Neural progenitor cell (in vitro differentiated cells): Measurements from ENCODE around the gene PRKD1. TPM values are rescaled to one million over a fixed set of nuclear protein-coding genes. Genes with fewer than 3 reads are reported as not detected.

ENCODE experiments used
- DNase-seq: peaks from one replicate; pipeline ENCODE4 v3.0.0-alpha.2; 2016; ENCODE audit warnings: low spot score
- H2AFZ ChIP-seq: fragments of 200-600 bp; sonication (generic); replicated peaks from 2 replicates; pipeline ENCODE4 v1.6.1; 2016; ENCODE audit warnings: antibody characterized with exemption
- H3F3A ChIP-seq: fragments of 200-600 bp; sonication (generic); 2 replicates; pipeline ENCODE4 v1.6.1; 2016; ENCODE audit warnings: antibody characterized with exemption, low read depth
- H3K27ac ChIP-seq: fragments of 200-600 bp; sonication (generic); 2 replicates; pipeline ENCODE4 v1.5.1; 2016; ENCODE audit warnings: mild to moderate bottlenecking
- H3K27me3 ChIP-seq: fragments of 200-600 bp; sonication (generic); 2 replicates; pipeline ENCODE4 v1.6.1; 2016; ENCODE audit warnings: mild to moderate bottlenecking, moderate library complexity
- H3K36me3 ChIP-seq: fragments of 200-600 bp; sonication (generic); 2 replicates; pipeline ENCODE4 v1.5.1; 2016
- H3K4me1 ChIP-seq: fragments of 200-600 bp; sonication (generic); 2 replicates; pipeline ENCODE4 v1.6.1; 2016; ENCODE audit warnings: mixed run types
- H3K4me2 ChIP-seq: fragments of 200-600 bp; sonication (generic); 2 replicates; pipeline ENCODE4 v1.6.1; 2016
- H3K4me3 ChIP-seq: fragments of 200-600 bp; sonication (generic); 2 replicates; pipeline ENCODE4 v1.5.1; 2016
- H3K79me2 ChIP-seq: fragments of 200-600 bp; sonication (generic); 2 replicates; pipeline ENCODE4 v1.6.1; 2016; ENCODE audit warnings: low read depth
- H3K9ac ChIP-seq: fragments of 200-600 bp; sonication (generic); 2 replicates; pipeline ENCODE4 v1.6.1; 2016
- H3K9me3 ChIP-seq: fragments of 200-600 bp; sonication (generic); 2 replicates; pipeline ENCODE4 v1.5.1; 2016; ENCODE audit warnings: low read depth
- H4K20me1 ChIP-seq: fragments of 200-600 bp; sonication (generic); 2 replicates; pipeline ENCODE4 v1.6.1; 2016; ENCODE audit warnings: low read depth
- H3K27ac Mint-ChIP-seq: 3 replicates; pipeline ENCODE4 v1.8.0; 2021; ENCODE audit warnings: mixed read lengths
- H3K27me3 Mint-ChIP-seq: 2 replicates; pipeline ENCODE4 v1.8.0; 2022; ENCODE audit warnings: low read depth, mild to moderate bottlenecking, inconsistent platforms, moderate library complexity, mixed read lengths; ENCODE audit not compliant: insufficient read depth
- H3K36me3 Mint-ChIP-seq: 3 replicates; pipeline ENCODE4 v1.8.0; 2021; ENCODE audit warnings: mixed read lengths
- H3K4me1 Mint-ChIP-seq: 3 replicates; pipeline ENCODE4 v1.8.0; 2021; ENCODE audit warnings: mixed read lengths
- H3K4me3 Mint-ChIP-seq: 3 replicates; pipeline ENCODE4 v1.8.0; 2021; ENCODE audit warnings: mild to moderate bottlenecking, moderate library complexity, mixed read lengths
- H3K9me3 Mint-ChIP-seq: 3 replicates; pipeline ENCODE4 v1.8.0; 2020; ENCODE audit warnings: mixed read lengths
- EZH2 ChIP-seq: fragments of 200-600 bp; sonication (generic); IDR thresholded peaks from 2 replicates; pipeline ENCODE4 v1.6.1; 2017; ENCODE audit warnings: antibody characterized with exemption, mild to moderate bottlenecking, moderate library complexity
- EZH2phosphoT487 ChIP-seq: fragments of 200-600 bp; sonication (generic); IDR thresholded peaks from 2 replicates; pipeline ENCODE4 v1.6.1; 2017; ENCODE audit warnings: antibody characterized with exemption
- total RNA-seq: library from RNA; depleted of rRNA; stranded (reverse); fragments of >200 nt; gene quantifications from 2 replicates; pipeline ENCODE4 v1.2.3, GENCODE V29; 2015; ENCODE audit warnings: low replicate concordance
- TF ChIP-seq, protein P1 (sequence below): fragments of 200-600 bp; sonication (generic); IDR thresholded peaks from 2 replicates; pipeline ENCODE4 v1.5.1; 2017; ENCODE audit warnings: antibody characterized with exemption, mild to moderate bottlenecking

Gene PRKD1
- total RNA-seq, 1 donor from 2014 or later: 8.7 TPM

DNA sequence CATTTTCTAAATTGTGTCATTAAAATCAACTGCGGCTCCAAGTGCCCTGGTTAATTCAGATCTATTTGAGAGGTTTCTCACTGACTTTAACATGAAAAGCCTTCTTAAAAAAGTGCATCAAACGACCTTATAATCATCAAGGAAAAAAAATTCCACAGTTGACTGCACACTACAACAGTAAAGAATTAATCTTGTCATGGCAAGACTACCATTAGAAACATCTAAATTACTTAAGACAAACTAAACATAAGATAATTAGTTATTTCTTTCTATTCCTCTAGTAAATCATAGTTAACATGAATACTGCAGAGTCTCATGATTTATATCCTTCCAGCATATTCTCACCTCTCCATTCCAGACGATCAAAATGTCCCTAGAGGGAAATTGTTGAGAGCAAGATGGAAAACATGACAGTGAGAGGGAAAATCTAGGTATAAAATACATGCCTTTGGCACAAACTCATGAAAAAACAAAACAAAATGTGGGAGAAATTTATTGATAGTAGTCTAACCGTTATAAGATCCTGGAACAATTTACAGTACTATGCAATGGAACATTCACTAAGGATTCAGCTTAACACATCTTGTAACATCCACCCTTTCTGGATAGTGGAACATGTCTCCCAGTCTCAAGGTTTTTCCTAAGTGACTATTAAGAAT lies 112.5 kb downstream of the PRKD1 start:
- Histone ChIP-seq H3K4me2 (no peak overlapping the region), H3K4me1 (no peaks in the 10 kb centered on the region), H3K4me3 (no peak overlapping the region), H3F3A (no peaks in the 10 kb centered on the region), H3K79me2 (no peaks in the 10 kb centered on the region), H3K27me3 (no peaks in the 10 kb centered on the region), H4K20me1 (no peaks in the 10 kb centered on the region), H3K9ac (no peak overlapping the region), H3K27ac (no peak overlapping the region), H3K36me3 (no peaks in the 10 kb centered on the region), H2AFZ (no peak overlapping the region), H3K9me3 (no peaks in the 10 kb centered on the region)
- TF ChIP-seq, protein P1, sequence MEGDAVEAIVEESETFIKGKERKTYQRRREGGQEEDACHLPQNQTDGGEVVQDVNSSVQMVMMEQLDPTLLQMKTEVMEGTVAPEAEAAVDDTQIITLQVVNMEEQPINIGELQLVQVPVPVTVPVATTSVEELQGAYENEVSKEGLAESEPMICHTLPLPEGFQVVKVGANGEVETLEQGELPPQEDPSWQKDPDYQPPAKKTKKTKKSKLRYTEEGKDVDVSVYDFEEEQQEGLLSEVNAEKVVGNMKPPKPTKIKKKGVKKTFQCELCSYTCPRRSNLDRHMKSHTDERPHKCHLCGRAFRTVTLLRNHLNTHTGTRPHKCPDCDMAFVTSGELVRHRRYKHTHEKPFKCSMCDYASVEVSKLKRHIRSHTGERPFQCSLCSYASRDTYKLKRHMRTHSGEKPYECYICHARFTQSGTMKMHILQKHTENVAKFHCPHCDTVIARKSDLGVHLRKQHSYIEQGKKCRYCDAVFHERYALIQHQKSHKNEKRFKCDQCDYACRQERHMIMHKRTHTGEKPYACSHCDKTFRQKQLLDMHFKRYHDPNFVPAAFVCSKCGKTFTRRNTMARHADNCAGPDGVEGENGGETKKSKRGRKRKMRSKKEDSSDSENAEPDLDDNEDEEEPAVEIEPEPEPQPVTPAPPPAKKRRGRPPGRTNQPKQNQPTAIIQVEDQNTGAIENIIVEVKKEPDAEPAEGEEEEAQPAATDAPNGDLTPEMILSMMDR: no peak
- TF ChIP-seq EZH2 (no peak), EZH2phosphoT487 (no peak)
- Mint-ChIP-seq H3K4me3 (no peak overlapping the region), H3K9me3 (no peaks in the 10 kb centered on the region), H3K4me1 (no peaks in the 10 kb centered on the region), H3K27me3 (peaks cover 3% of the 10 kb centered on the region), H3K36me3 (no peaks in the 10 kb centered on the region), H3K27ac (no peak overlapping the region)
- DNase-seq: no peak

DNA sequence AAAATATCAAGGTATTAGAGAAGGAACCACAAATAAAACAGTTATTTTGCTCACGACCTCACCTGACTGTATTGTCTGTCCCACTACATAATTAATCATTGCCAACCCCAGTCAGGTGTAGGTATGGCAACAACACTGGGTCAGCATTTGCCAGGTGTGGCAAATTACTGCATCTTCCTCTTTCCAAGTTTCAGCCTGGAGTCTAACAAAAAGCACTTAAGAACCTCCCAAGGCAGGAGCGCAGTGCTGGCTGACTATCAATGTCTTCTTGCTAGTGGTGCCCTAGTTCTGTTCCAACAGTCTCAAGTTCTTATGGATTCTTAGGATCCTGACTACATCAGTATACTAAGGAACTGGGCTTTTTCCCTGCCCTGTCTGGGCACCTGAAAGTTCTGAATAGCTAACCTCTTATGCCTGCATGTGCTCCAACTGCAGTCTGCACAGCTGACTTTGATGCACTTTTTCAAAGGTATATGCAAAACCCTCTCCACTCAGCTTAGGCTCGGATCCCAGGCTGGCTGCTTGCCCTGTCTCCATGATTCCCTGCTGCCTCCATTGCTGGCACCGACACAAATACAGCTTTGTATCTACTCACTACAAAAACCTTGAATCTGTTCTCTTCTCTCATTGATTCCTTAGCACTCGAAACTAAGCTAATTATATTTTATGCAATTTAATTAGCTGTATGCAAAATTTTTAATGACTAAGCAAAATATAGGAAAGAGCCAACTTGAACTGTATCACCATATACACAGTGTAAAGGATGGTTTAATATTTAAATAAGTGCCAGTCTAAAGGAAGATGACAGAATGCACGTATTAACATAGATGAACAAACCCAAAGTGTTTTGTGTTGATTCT lies 113.3 kb downstream of the PRKD1 start:
- no peak overlapping the region for H3K27ac Mint-ChIP-seq
- H3K4me1 Mint-ChIP-seq: no peaks in the 10 kb centered on the region
- H3K4me3 ChIP-seq: no peak overlapping the region
- TF ChIP-seq EZH2phosphoT487: no peak
- TF ChIP-seq EZH2: no peak
- TF ChIP-seq, protein P1: no peak
- no peaks in the 10 kb centered on the region for H3K79me2 ChIP-seq
- H3K4me2 ChIP-seq: no peak overlapping the region
- H3K4me3 Mint-ChIP-seq: no peak overlapping the region
- no peaks in the 10 kb centered on the region for H3K9me3 ChIP-seq
- no peak overlapping the region for H2AFZ ChIP-seq
- H4K20me1 ChIP-seq: no peaks in the 10 kb centered on the region
- H3K9me3 Mint-ChIP-seq: no peaks in the 10 kb centered on the region
- peaks cover 3% of the 10 kb centered on the region for H3K27me3 Mint-ChIP-seq
- no peaks in the 10 kb centered on the region for H3K36me3 Mint-ChIP-seq
- DNase-seq: no peak
- H3K27me3 ChIP-seq: no peaks in the 10 kb centered on the region
- H3K27ac ChIP-seq: no peak overlapping the region
- H3F3A ChIP-seq: no peaks in the 10 kb centered on the region
- no peaks in the 10 kb centered on the region for H3K4me1 ChIP-seq
- no peak overlapping the region for H3K9ac ChIP-seq
- no peaks in the 10 kb centered on the region for H3K36me3 ChIP-seq

- no peaks in the 10 kb centered on the region for H3K27me3 ChIP-seq
- H4K20me1 ChIP-seq: no peaks in the 10 kb centered on the region
- Mint-ChIP-seq H3K4me1 (no peaks in the 10 kb centered on the region), H3K27ac (no peak overlapping the region), H3K9me3 (no peaks in the 10 kb centered on the region), H3K27me3 (no peaks in the 10 kb centered on the region), H3K4me3 (no peak overlapping the region), H3K36me3 (peaks cover 2% of the 10 kb centered on the region)
- no peak overlapping the region for H3K4me3 ChIP-seq
- no peak for DNase-seq
- no peaks in the 10 kb centered on the region for H3K79me2 ChIP-seq
- no peaks in the 10 kb centered on the region for H3K9me3 ChIP-seq
- no peak overlapping the region for H3K27ac ChIP-seq
- H3K36me3 ChIP-seq: no peaks in the 10 kb centered on the region
- H2AFZ ChIP-seq: no peak overlapping the region
- no peaks in the 10 kb centered on the region for H3K4me1 ChIP-seq
- TF ChIP-seq, protein P1: no peak
- TF ChIP-seq EZH2 (no peak), EZH2phosphoT487 (no peak)
- H3K9ac ChIP-seq: no peak overlapping the region
- no peaks in the 10 kb centered on the region for H3F3A ChIP-seq
- H3K4me2 ChIP-seq: no peak overlapping the region
Measured at GRCh38 chr14:29810682-29811081, 117.0 kb downstream of the PRKD1 start.
